Heart left ventricle (tissue), 16 donors: ENCODE results near the gene MEGF11. TPM values are rescaled to one million over a fixed set of nuclear protein-coding genes. Genes with fewer than 3 reads are reported as not detected.

Experiments used
- ATAC-seq, 4 donors: fragments of 200-7000 bp; cut with Tn5 transposase; one replicate each; pipeline ENCODE4 v1.9.1; 2020 to 2022; ENCODE audit warnings: moderate library complexity in 4 of 4, mild to moderate bottlenecking in 3 of 4, moderate number of reproducible peaks in 1 of 4
- DNase-seq, 5 donors: peaks; one replicate each; pipeline ENCODE4 v3.0.0-alpha.2; 2020
- H3K27ac ChIP-seq, 12 donors: fragments of 200-600 bp; sonication (generic) in 4 of 12; one replicate each; pipeline versions ENCODE4 v1.5.0 to v1.8.0; 2016 to 2022; ENCODE audit warnings: mild to moderate bottlenecking in 2 of 12
- H3K27me3 ChIP-seq, 9 donors: fragments of 200-600 bp; sonication (generic) in 2 of 9; one replicate each; pipeline versions ENCODE4 v1.5.1 to v1.8.0; 2016 to 2022; ENCODE audit warnings: mild to moderate bottlenecking in 3 of 9
- H3K36me3 ChIP-seq, 9 donors: fragments of 200-600 bp; sonication (generic) in 2 of 9; one replicate each; pipeline versions ENCODE4 v1.5.0 to v1.8.0; 2018 to 2022; ENCODE audit warnings: mild to moderate bottlenecking in 2 of 9
- H3K4me1 ChIP-seq, 12 donors: fragments of 200-600 bp; sonication (generic) in 4 of 12; one replicate each; pipeline versions ENCODE4 v1.5.0 to v1.8.0; 2016 to 2022; ENCODE audit warnings: mild to moderate bottlenecking in 3 of 12
- H3K4me3 ChIP-seq, 12 donors: fragments of 200-600 bp; sonication (generic) in 4 of 12; one replicate each; pipeline versions ENCODE4 v1.5.0 to v1.8.0; 2017 to 2022; ENCODE audit warnings: mild to moderate bottlenecking in 9 of 12, moderate library complexity in 4 of 12
- H3K9me3 ChIP-seq, 12 donors: fragments of 200-600 bp; sonication (generic) in 4 of 12; one replicate each; pipeline versions ENCODE4 v1.5.0 to v1.8.0; 2016 to 2022; ENCODE audit warnings: mild to moderate bottlenecking in 1 of 12
- POLR2A ChIP-seq, 2 donors: fragments of 450-650 bp; IDR thresholded peaks; one replicate each; pipeline ENCODE4 v1.6.1; 2017; ENCODE audit warnings: antibody characterized with exemption in 2 of 2, mild to moderate bottlenecking in 2 of 2, moderate library complexity in 2 of 2
- WGBS, 4 donors: extraction: QIAGEN DNeasy Blood & Tissue Kit in 2 of 4; methylation state at CpG; one replicate each; pipeline versions ENCODE4 v1.1.5 to v1.1.7; 2013 to 2018; 5-methylcytosine and 5-hydroxymethylcytosine counted together
- intact Hi-C, 10 donors: fragments of 100-400 bp; cut with DNase I; formaldehyde crosslinking; loops; one replicate each; pipeline versions ENCODE4 v1.11.1 to v1.14.2; 2022
- polyA plus RNA-seq, 2 donors: library from polyadenylated mRNA; stranded (reverse); fragments of 200-250 nt; gene quantifications; one replicate each; pipeline ENCODE4 v1.2.3, GENCODE V29; 2013
- total RNA-seq, 9 donors: library from RNA; depleted of rRNA in 2 of 9; stranded (reverse); fragments of >200 nt in 2 of 9; fragmentation: NEBNext Ultra II Directional in 3 of 9; extraction: Animal tissue kit (Norgen Biotek cat#: 25700) in 3 of 9; gene quantifications; one replicate each; pipeline versions ENCODE4 v1.1.0 to v1.2.4, GENCODE V29; 2016 to 2023
- TF ChIP-seq, protein P1 (sequence below), 12 donors: fragments of 200-600 bp; sonication (generic) in 4 of 12; IDR thresholded peaks; one replicate each; pipeline versions ENCODE4 v1.5.0 to v1.8.0; 2018 to 2022; ENCODE audit warnings: antibody characterized with exemption in 12 of 12, mild to moderate bottlenecking in 5 of 12
- donor health status: ischemic (EF 13 %, LVEDD 7.1; RV severe dilation, severe dysfunction).
- donor health status: healthy with polysubstance abuse.
- donor health status: DM: no; HTN: yes; CAD: no.
- donor health status: DM: no; HTN: no; CAD: no.
- donor health status: ischemic (EF 25% LVEDD 6.9; RV normal size, moderate dysfunction).
- donor health status: ischemic (EF 25% LVEDD 5.7; RV mildly dilated, moderate dysfunction).
- donor health status: healthy.
- donor health status: DM: yes; HTN: yes; CAD: no.
- donor health status: ischemic (EF 35%, LVEDD 5.7; RV mildly dilated, moderate dysfunction).
- donor health status: nonischemic (EF 11% LVEDD 7.7; RV severe dilation, severe dysfunction).
- donor health status: DM: yes; HTN: yes; CAD: no.
- donor health status: PGD.
- donor health status: ischemic (EF 29% LVEDD 5.4; RV normal size, mild dysfunction).
- donor health status: nonischemic (EF 23%, LVEDD 6.1; RV moderate dilation, normal function).

The MEGF11 gene
- total and polyA plus RNA-seq, 11 donors: 0.07 TPM; not detected in 10

DNA sequence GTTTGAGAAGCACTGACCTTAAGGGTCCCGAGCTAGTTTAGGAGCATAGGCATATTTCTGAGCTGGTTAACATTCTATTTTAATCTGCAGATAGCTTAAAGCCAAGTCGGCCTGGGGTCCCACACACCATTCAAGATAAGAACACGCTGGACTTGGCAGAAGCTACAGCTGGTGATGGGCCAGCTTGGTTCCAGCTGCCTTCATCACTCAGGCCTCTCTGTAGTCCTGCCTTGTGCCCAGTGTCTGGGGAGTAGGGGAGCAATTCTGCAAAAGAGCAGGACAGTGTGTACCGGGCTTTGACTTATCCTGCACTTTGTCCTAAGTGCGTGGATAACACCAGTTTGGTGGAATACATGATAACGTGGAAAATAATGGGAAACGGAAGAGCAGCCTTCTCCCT, 164.5 kb downstream of the MEGF11 start:
- TF ChIP-seq, protein P1, sequence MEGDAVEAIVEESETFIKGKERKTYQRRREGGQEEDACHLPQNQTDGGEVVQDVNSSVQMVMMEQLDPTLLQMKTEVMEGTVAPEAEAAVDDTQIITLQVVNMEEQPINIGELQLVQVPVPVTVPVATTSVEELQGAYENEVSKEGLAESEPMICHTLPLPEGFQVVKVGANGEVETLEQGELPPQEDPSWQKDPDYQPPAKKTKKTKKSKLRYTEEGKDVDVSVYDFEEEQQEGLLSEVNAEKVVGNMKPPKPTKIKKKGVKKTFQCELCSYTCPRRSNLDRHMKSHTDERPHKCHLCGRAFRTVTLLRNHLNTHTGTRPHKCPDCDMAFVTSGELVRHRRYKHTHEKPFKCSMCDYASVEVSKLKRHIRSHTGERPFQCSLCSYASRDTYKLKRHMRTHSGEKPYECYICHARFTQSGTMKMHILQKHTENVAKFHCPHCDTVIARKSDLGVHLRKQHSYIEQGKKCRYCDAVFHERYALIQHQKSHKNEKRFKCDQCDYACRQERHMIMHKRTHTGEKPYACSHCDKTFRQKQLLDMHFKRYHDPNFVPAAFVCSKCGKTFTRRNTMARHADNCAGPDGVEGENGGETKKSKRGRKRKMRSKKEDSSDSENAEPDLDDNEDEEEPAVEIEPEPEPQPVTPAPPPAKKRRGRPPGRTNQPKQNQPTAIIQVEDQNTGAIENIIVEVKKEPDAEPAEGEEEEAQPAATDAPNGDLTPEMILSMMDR (IDR thresholded peaks at IDR 0.05): no peak
- no peak for TF ChIP-seq POLR2A (IDR thresholded peaks at IDR 0.05)
- DNase-seq (peak; percentile 64 to 92 (median 79)), ATAC-seq (peak; percentile 99 to 100 (median 99))
- Histone ChIP-seq H3K36me3 (no peaks in the 10 kb centered on the region), H3K27ac (peak overlapping the region in 11 of 12 donors; percentile 40 to 88 (median 66)), H3K27me3 (no peaks in the 10 kb centered on the region), H3K4me1 (peaks cover 0 to 21% (median 7%) of the 10 kb centered on the region in 12 donors), H3K9me3 (peaks cover 0 to 6% (median 0%) of the 10 kb centered on the region in 12 donors), H3K4me3 (no peak overlapping the region)
- intact Hi-C loops: no loop called here
- WGBS, 4 donors: 20 to 31% (median 27%) methylated on average over 7 of the region's 7 CpGs

GRCh38 chr15:66085128-66085527, 168.4 kb downstream of the MEGF11 start:
- no peak overlapping the region for H3K27ac ChIP-seq
- ATAC-seq (no peak), DNase-seq (no peak)
- H3K4me1 ChIP-seq: peaks cover 0 to 21% (median 7%) of the 10 kb centered on the region in 12 donors
- WGBS, 4 donors: 81 to 88% (median 85%) methylated on average over 5 to 6 of the region's 6 CpGs
- peaks cover 0 to 6% (median 0%) of the 10 kb centered on the region in 12 donors for H3K9me3 ChIP-seq
- no peak overlapping the region for H3K4me3 ChIP-seq
- no peaks in the 10 kb centered on the region for H3K36me3 ChIP-seq
- no peak for TF ChIP-seq POLR2A (IDR thresholded peaks at IDR 0.05)
- TF ChIP-seq, protein P1 (IDR thresholded peaks at IDR 0.05): no peak
- H3K27me3 ChIP-seq: no peaks in the 10 kb centered on the region
- intact Hi-C loops: no loop called here

GRCh38 chr15:66084704-66085103, 168.8 kb downstream of the MEGF11 start:
- peaks cover 0 to 6% (median 0%) of the 10 kb centered on the region in 12 donors for H3K9me3 ChIP-seq
- no peak overlapping the region for H3K4me3 ChIP-seq
- DNase-seq: no peak
- peaks cover 0 to 17% (median 4%) of the 10 kb centered on the region in 12 donors for H3K4me1 ChIP-seq
- peaks cover 0 to 3% (median 0%) of the 10 kb centered on the region in 9 donors for H3K27me3 ChIP-seq
- no peak for TF ChIP-seq POLR2A (IDR thresholded peaks at IDR 0.05)
- TF ChIP-seq, protein P1 (IDR thresholded peaks at IDR 0.05): no peak
- no peak for ATAC-seq
- 91 to 93% (median 93%) methylated on average over 10 of the region's 10 CpGs for WGBS, 4 donors
- H3K36me3 ChIP-seq: no peaks in the 10 kb centered on the region
- H3K27ac ChIP-seq: no peak overlapping the region
- intact Hi-C loops: no loop called here

- TF ChIP-seq, protein P1 (IDR thresholded peaks at IDR 0.05): no peak
- no peak for TF ChIP-seq POLR2A (IDR thresholded peaks at IDR 0.05)
- Histone ChIP-seq H3K4me1 (peaks cover 0 to 3% (median 0%) of the 10 kb centered on the region in 12 donors), H3K36me3 (no peaks in the 10 kb centered on the region), H3K4me3 (no peak overlapping the region), H3K27ac (peak overlapping the region in 1 of 12 donors; percentile 54), H3K27me3 (peaks cover 0 to 15% (median 0%) of the 10 kb centered on the region in 9 donors), H3K9me3 (peaks cover 0 to 6% (median 0%) of the 10 kb centered on the region in 12 donors)
- intact Hi-C loops: no loop called here
- 63 to 73% (median 68%) methylated on average over 23 of the region's 23 CpGs for WGBS, 4 donors
- ATAC-seq: peak in 3 of 4 donors; percentile 19 to 67 (median 34)
- peak in 1 of 5 donors; percentile 41 for DNase-seq
Measured at GRCh38 chr15:66080717-66081398, 172.7 kb downstream of the MEGF11 start.
